ENCODE measurements around the gene MBD5. TPM values are rescaled to one million over a fixed set of nuclear protein-coding genes. Genes with fewer than 3 reads are reported as not detected.
A peak's percentile ranks its signal among the peaks of the same experiment; 100 is the strongest.
"Not testable (repeated sequence)": the region's sequence is repeated elsewhere in the genome, so short reads cannot be mapped to it uniquely, and the experiment has no call there.

MBD5 gene
- total RNA-seq, 1 experiment from 2014 or later = 12.6 TPM

- no peaks in the 10 kb centered on the region for H3K27me3 ChIP-seq (replicated peaks)
- H3K27ac ChIP-seq = no peak overlapping the region
- no peaks in the 10 kb centered on the region for H3K4me1 ChIP-seq (replicated peaks)
- H3K4me3 ChIP-seq = no peak overlapping the region
- DNase-seq (ENCODE audit: low read depth in 1 of 2, low spot score in 2 of 2) = no peak
- no peaks in the 10 kb centered on the region for H3K36me3 ChIP-seq
- no peaks in the 10 kb centered on the region for H3K9me3 ChIP-seq (replicated peaks)
Measured at GRCh38 chr2:148007219-148007900, 13.5 kb upstream of the MBD5 start.

DNA sequence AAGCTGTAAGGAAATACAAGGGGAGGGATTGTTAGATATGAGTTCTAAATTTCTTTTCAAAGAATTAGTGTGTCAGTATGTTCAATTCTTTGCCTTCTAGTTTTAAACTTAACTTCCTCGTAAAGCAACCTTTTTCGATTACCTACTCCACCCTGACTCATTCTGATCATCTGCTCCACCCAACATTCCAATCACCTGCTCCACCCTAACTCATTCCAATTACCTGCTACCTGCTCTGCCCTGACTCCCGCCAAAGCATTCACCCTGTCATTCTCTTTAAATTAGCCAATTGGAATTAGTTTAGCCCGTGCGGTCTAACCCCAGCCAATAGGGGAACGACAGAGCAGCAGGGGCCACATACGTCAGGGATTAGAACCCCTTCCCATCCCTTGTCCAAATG lies 12.5 kb upstream of the MBD5 start:
- H3K9me3 ChIP-seq (replicated peaks); DNase-seq (ENCODE audit: low read depth in 1 of 2, low spot score in 2 of 2); H3K27ac ChIP-seq; H3K4me3 ChIP-seq; H3K36me3 ChIP-seq; H3K27me3 ChIP-seq (replicated peaks); H3K4me1 ChIP-seq (replicated peaks): not testable (repeated sequence)

DNA sequence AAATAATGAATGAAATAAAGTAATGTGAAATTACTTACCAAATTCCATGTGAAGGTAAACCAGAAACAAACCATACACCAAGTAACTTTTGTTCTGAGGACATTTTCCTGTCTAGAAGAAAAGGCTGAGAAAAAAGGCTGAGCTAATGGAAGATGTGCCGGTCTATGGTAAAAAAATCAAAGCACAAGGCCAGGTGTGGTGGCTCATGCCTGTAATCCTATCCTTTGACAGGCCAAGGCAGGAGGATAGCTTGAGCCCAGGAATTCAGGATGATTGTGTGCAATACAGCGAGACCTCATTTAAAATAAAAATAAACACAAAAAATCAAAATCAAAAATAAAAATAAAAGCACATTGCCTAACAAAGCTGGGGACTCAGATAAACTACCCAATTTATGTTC lies 7.0 kb upstream of the MBD5 start:
- H3K4me1 ChIP-seq (replicated peaks) = no peaks in the 10 kb centered on the region

DNA sequence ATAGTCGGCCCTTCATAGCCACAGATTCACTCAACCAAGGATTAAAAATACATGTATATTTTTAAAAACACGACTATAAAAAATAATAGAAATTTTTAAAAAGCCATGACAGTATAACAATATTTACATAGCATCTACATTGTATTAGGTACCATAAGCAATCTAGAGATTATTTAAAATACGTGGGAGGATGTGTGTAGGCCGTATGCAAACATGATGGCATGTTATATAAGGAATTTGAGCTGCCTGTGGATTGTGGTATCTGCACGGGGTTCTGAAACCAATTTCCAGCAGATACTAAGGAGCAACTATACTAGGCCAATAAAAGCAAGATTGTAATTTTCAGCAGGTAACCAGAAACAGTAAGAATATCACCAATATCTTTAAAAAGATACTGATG lies 6.3 kb upstream of the MBD5 start:
- H3K36me3 ChIP-seq = no peaks in the 10 kb centered on the region
- no peak for DNase-seq (ENCODE audit: low read depth in 1 of 2, low spot score in 2 of 2)
- peaks cover 4% of the 10 kb centered on the region; the same call in 1 of the 2 replicates for H3K4me1 ChIP-seq (replicated peaks)
- no peaks in the 10 kb centered on the region for H3K9me3 ChIP-seq (replicated peaks)
- H3K4me3 ChIP-seq = no peak overlapping the region
- H3K27ac ChIP-seq = no peak overlapping the region
- no peaks in the 10 kb centered on the region for H3K27me3 ChIP-seq (replicated peaks)

More for the DNA sequence above, 7.0 kb upstream of the MBD5 start:
- Histone ChIP-seq H3K9me3 (replicated peaks) (no peaks in the 10 kb centered on the region), H3K27ac (no peak overlapping the region), H3K4me3 (no peak overlapping the region), H3K27me3 (replicated peaks) (no peaks in the 10 kb centered on the region), H3K36me3 (no peaks in the 10 kb centered on the region)
- DNase-seq (ENCODE audit: low read depth in 1 of 2, low spot score in 2 of 2) = no peak

DNA sequence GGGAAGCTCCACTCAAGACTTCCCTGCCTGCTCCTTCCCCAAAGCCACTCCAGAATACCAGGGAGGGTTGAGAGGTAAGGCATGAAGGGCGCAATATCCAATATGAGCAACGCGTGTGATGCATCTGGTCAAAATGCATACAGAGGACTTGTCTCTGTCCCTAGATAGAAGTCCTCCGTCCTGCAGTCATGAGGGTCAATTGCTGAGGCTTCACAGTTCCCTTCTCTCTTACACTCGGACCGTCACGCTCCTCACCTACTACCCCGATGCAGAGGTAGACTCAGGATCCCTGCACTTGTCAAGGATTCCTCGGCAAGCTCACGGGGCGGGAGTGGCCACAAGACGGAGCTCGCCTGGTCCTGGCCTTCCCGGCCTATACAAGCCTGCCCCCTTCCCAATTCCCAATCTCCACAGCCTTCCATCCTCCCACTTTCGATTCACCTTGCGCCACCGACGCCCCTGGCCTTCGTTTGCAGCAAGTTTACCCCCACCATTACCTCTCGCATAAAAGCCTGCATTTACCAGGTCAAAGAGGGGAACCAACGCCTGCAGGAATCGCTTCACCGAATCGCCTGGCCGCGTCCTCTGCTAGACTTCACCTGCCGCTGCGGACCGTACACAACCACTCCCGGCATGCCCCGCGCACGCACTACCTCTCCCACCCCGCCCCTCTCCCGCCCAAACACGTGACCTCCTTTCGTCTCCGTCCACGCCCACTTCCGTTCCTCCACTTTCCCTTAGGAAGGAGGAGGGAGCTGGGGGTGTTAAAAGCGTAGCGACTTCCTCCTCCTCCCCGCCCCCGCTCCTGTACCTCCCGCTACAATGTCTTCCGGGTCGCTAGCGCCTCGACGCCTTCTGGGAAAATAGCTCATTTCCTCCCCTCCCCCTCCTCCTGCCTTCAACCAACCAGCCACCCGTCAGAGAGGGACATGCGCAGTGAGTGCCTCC lies 506 bp upstream of the MBD5 start, which contains the start of gene ORC4:
Gene ORC4, minus strand, starts transcription at position 627 of the 948 bp plus-strand sequence. CDS start 44,779 bp downstream, outside the sequence.
- Histone ChIP-seq H3K36me3 (peaks cover 3% of the 10 kb centered on the region; the same call in 1 of the 2 replicates), H3K27ac (peak within 1 kb of the TSS; percentile 70), H3K4me1 (replicated peaks) (peaks cover 7% of the 10 kb centered on the region), H3K4me3 (peak within 1 kb of the TSS; percentile 75), H3K9me3 (replicated peaks) (no peaks in the 10 kb centered on the region), H3K27me3 (replicated peaks) (no peaks in the 10 kb centered on the region)
- DNase-seq (ENCODE audit: low read depth in 1 of 2, low spot score in 2 of 2) = peak; percentile 99

GRCh38 chr2:148021886-148022285 lies 995 bp downstream of the MBD5 start:
- Histone ChIP-seq H3K9me3 (replicated peaks) (no peaks in the 10 kb centered on the region), H3K4me3 (peak overlapping the region; percentile 75), H3K36me3 (peaks cover 3% of the 10 kb centered on the region; the same call in 1 of the 2 replicates), H3K4me1 (replicated peaks) (peaks cover 7% of the 10 kb centered on the region), H3K27ac (no peak overlapping the region; the same call in 1 of the 2 replicates), H3K27me3 (replicated peaks) (no peaks in the 10 kb centered on the region)
- peak in 1 of 2 experiments; percentile 12 for DNase-seq (ENCODE audit: low read depth in 1 of 2, low spot score in 2 of 2)

DNA sequence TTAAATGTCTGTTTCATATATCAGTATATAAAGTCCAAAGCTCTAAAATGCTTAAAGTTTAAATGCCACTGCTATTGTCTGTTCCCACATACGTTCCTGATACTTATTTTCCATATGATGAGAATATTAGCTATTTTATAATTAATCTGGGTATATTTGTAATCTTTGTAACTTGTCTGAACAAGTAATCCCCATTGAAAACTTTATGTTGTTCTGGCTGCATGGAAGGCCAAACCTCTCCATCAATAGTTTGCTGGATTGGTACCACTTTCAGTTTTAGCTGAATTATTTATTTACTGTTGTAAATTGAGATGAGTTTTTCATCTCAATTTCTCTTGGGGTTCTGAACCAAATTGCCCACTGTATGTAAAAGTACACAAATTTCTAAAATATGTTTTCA lies 1.5 kb downstream of the MBD5 start:
- peaks cover 3% of the 10 kb centered on the region; the same call in 1 of the 2 replicates for H3K36me3 ChIP-seq
- H3K9me3 ChIP-seq (replicated peaks) = no peaks in the 10 kb centered on the region
- no peak overlapping the region for H3K27ac ChIP-seq
- H3K4me3 ChIP-seq = peak overlapping the region; percentile 75
- no peak for DNase-seq (ENCODE audit: low read depth in 1 of 2, low spot score in 2 of 2)
- no peaks in the 10 kb centered on the region for H3K27me3 ChIP-seq (replicated peaks)
- H3K4me1 ChIP-seq (replicated peaks) = peaks cover 7% of the 10 kb centered on the region

GRCh38 chr2:148022882-148023281 lies 2.0 kb downstream of the MBD5 start:
- Histone ChIP-seq H3K9me3 (replicated peaks) (no peaks in the 10 kb centered on the region), H3K27ac (no peak overlapping the region), H3K4me3 (no peak overlapping the region), H3K4me1 (replicated peaks) (peaks cover 7% of the 10 kb centered on the region), H3K36me3 (peaks cover 3% of the 10 kb centered on the region; the same call in 1 of the 2 replicates), H3K27me3 (replicated peaks) (no peaks in the 10 kb centered on the region)
- no peak for DNase-seq (ENCODE audit: low read depth in 1 of 2, low spot score in 2 of 2)

DNA sequence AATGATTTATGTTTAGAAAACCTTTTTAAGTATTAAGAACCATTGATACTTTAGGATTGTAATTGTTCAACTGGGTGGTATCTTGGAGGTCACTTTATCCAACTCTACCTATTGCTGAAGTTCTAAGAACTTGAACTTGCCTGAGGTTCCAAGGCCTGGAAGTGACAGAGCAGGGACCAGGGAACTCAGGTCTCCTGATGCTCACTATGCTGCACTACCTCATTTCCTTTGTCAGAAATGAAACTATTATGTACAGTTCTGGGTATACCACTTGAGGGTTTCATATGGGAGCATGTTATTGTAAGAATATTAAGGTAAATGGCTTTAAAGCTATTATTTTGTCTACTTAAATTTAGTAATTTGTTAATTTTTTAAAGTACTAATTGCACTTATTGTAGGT lies 3.0 kb downstream of the MBD5 start:
- Histone ChIP-seq H3K27me3 (replicated peaks) (no peaks in the 10 kb centered on the region), H3K9me3 (replicated peaks) (no peaks in the 10 kb centered on the region), H3K27ac (no peak overlapping the region), H3K36me3 (peaks cover 3% of the 10 kb centered on the region; the same call in 1 of the 2 replicates), H3K4me1 (replicated peaks) (peaks cover 17% of the 10 kb centered on the region), H3K4me3 (no peak overlapping the region)
- DNase-seq (ENCODE audit: low read depth in 1 of 2, low spot score in 2 of 2) = no peak

GRCh38 chr2:148026573-148026972 lies 5.7 kb downstream of the MBD5 start:
- no peak for DNase-seq (ENCODE audit: low read depth in 1 of 2, low spot score in 2 of 2)
- H3K36me3 ChIP-seq = no peaks in the 10 kb centered on the region
- no peak overlapping the region for H3K27ac ChIP-seq
- H3K4me3 ChIP-seq = no peak overlapping the region
- H3K27me3 ChIP-seq (replicated peaks) = no peaks in the 10 kb centered on the region
- H3K9me3 ChIP-seq (replicated peaks) = no peaks in the 10 kb centered on the region
- H3K4me1 ChIP-seq (replicated peaks) = peaks cover 14% of the 10 kb centered on the region

DNA sequence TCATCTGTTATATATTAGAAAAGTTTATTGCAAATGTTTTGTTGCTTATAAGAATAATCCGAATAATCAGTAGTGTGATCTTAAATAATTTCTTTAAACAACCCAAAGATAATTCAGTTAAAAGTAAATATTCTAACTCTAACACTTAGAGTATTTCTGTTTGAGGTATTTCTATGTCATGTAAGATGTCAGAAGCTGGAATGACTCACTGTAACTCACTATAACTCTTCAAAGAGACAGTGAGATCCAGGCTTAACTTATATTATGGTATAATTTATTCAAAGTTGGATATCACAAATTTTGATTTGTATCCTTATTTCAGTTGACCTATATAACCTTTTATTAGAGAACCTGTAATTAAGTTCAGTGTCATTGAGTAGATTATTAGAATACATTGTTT lies 6.9 kb downstream of the MBD5 start:
- Histone ChIP-seq H3K4me3 (no peak overlapping the region), H3K27me3 (replicated peaks) (no peaks in the 10 kb centered on the region), H3K36me3 (no peaks in the 10 kb centered on the region), H3K27ac (no peak overlapping the region), H3K9me3 (replicated peaks) (no peaks in the 10 kb centered on the region), H3K4me1 (replicated peaks) (peaks cover 17% of the 10 kb centered on the region)
- no peak for DNase-seq (ENCODE audit: low read depth in 1 of 2, low spot score in 2 of 2)

GRCh38 chr2:148028781-148029180 lies 7.9 kb downstream of the MBD5 start:
- H3K4me3 ChIP-seq = no peak overlapping the region
- no peak for DNase-seq (ENCODE audit: low read depth in 1 of 2, low spot score in 2 of 2)
- H3K9me3 ChIP-seq (replicated peaks) = no peaks in the 10 kb centered on the region
- H3K27me3 ChIP-seq (replicated peaks) = no peaks in the 10 kb centered on the region
- H3K4me1 ChIP-seq (replicated peaks) = peaks cover 17% of the 10 kb centered on the region
- H3K27ac ChIP-seq = no peak overlapping the region
- no peaks in the 10 kb centered on the region for H3K36me3 ChIP-seq

DNA sequence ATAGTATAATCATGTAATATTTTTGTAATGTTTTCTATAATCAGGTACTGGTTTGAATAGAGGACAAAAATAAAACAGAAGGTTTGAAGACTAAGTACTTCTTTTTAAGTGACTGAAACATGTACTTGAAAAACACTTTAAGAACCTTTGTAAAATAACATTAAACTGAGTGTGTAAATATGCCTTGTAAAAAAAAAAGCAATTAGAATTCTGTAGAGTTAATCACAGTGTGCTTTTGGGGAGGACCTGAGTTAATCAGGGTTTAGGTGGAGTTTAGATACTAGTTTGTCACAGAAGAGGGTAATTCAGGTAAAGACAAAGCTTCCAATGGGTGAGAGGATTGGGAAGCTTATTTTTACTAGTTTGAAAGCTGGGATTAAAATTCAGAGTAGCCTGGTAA lies 10.3 kb downstream of the MBD5 start:
- Histone ChIP-seq H3K27me3 (replicated peaks) (no peaks in the 10 kb centered on the region), H3K4me1 (replicated peaks) (peaks cover 17% of the 10 kb centered on the region), H3K9me3 (replicated peaks) (no peaks in the 10 kb centered on the region), H3K36me3 (no peaks in the 10 kb centered on the region), H3K27ac (no peak overlapping the region), H3K4me3 (no peak overlapping the region)
- no peak for DNase-seq (ENCODE audit: low read depth in 1 of 2, low spot score in 2 of 2)

GRCh38 chr2:148032215-148032614 lies 11.3 kb downstream of the MBD5 start:
- Histone ChIP-seq H3K4me3 (no peak overlapping the region), H3K27me3 (replicated peaks) (no peaks in the 10 kb centered on the region), H3K27ac (no peak overlapping the region), H3K9me3 (replicated peaks) (no peaks in the 10 kb centered on the region), H3K4me1 (replicated peaks) (peaks cover 17% of the 10 kb centered on the region), H3K36me3 (no peaks in the 10 kb centered on the region)
- DNase-seq (ENCODE audit: low read depth in 1 of 2, low spot score in 2 of 2) = no peak
